GM12865 (cell line): Measurements from ENCODE around the gene OR8I2.
"Not testable (repeated sequence)": the region's sequence is repeated elsewhere in the genome, so short reads cannot be mapped to it uniquely, and the experiment has no call there.

Source experiments
- DNase-seq: peaks from one replicate; pipeline ENCODE4 v3.0.0; 2010; ENCODE audit warnings: low read depth
- H3K4me3 ChIP-seq: 2 replicates; pipeline ENCODE4 v1.5.1; 2011; ENCODE audit warnings: mild to moderate bottlenecking, low read depth, low read length, control low read depth
- CTCF ChIP-seq: IDR thresholded peaks from 2 replicates; pipeline ENCODE4 v1.5.1; 2011; ENCODE audit warnings: low read length, control low read depth, low read depth, inconsistent platforms; ENCODE audit not compliant: insufficient read depth; ENCODE audit errors: missing control alignments

Gene OR8I2

GRCh38 chr11:56089697-56090096, 3.4 kb upstream of the OR8I2 start:
- TF ChIP-seq CTCF = no peak
- no peak overlapping the region for H3K4me3 ChIP-seq
- DNase-seq = no peak

GRCh38 chr11:56103210-56103737, 10.2 kb downstream of the OR8I2 start, which contains the start of gene OR8H2:
Gene OR8H2, plus strand, starts transcription at chr11:56103687. Its CDS starts 1,356 bp downstream, at chr11:56105043.
- no peak within 1 kb of the TSS for H3K4me3 ChIP-seq
- no peak for TF ChIP-seq CTCF
- DNase-seq = no peak

GRCh38 chr11:56122073-56122472, 29.0 kb downstream of the OR8I2 start, which contains the start of gene OR8H3:
Gene OR8H3, plus strand, starts transcription at chr11:56122373. Its CDS starts 0 bp downstream, at chr11:56122373.
- no peak for DNase-seq
- no peak within 1 kb of the TSS for H3K4me3 ChIP-seq
- TF ChIP-seq CTCF = no peak

- DNase-seq = no peak
- TF ChIP-seq CTCF = no peak
These were observed 47.1 kb downstream of the OR8I2 start, which contains the start of gene OR8J3 for GRCh38 chr11:56140151-56140661. Gene OR8J3, minus strand, starts transcription at chr11:56140201. Its CDS starts 2,483 bp downstream, at chr11:56137718.

GRCh38 chr11:56143681-56144080, 50.6 kb downstream of the OR8I2 start:
- H3K4me3 ChIP-seq, DNase-seq: not testable (repeated sequence)

More at GRCh38 chr11:56140151-56140661, 47.1 kb downstream of the OR8I2 start, which contains the start of gene OR8J3:
- H3K4me3 ChIP-seq = no peak within 1 kb of the TSS
